NCI-H146 treated with DMSO at 0.1 percent for 48 hours (cell line): ENCODE data around the gene SMARCC2.
"Not testable (repeated sequence)": the region's sequence is repeated elsewhere in the genome, so short reads cannot be mapped to it uniquely, and the experiment has no call there.

ENCODE experiments used
- DNase-seq: peaks from one replicate; lab custom pipeline; 2025; ENCODE audit not compliant: unreplicated experiment; lab: John Stamatoyannopoulos, UW

SMARCC2 gene

DNA sequence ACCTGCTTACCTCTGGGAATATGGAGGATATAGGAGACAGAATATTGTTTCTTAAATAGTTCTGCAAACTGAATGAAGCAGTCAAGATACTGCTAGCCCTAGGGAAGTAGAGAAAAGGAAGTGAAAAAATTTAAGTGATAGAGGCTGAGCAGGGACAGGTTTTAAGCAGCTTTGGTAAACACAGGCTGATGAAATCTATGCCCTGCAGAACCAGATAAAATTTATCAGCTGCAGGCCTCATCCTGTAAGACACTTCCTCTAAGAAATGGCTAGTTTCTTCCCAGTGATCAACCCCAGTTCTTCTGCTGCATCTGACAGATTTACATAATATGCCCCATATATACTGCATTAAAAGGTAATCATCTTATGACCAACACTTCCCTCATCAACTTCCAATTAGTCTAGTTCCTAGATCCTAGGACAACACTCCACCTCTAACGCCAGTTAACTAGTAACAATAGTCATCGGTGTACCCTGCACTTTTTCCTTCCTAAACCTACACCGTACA is 62.5 kb downstream of the SMARCC2 start:
- DNase-seq: no peak

DNA sequence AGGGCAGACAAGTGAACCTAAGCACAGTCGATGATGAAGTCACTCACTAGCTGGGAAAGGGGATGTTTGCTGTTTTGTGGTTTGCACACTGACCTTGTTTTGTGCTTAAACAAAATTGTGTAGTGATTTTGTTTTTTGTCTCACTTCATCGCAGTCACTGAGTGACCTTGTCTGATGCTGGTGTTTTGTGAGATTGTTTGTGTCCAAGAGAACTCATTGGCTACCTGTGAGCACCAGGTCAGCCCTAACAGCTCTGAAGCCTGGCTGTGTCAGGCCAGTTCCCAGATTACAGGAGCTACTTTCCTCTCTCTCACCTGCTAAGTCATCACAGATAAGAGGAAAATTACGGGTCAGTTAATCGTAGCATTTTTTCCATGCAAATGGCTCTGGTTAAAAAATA is 65.2 kb downstream of the SMARCC2 start:
- DNase-seq: no peak

GRCh38 chr12:56122637-56123036 is 66.6 kb downstream of the SMARCC2 start:
- DNase-seq: peak; percentile 61

DNA sequence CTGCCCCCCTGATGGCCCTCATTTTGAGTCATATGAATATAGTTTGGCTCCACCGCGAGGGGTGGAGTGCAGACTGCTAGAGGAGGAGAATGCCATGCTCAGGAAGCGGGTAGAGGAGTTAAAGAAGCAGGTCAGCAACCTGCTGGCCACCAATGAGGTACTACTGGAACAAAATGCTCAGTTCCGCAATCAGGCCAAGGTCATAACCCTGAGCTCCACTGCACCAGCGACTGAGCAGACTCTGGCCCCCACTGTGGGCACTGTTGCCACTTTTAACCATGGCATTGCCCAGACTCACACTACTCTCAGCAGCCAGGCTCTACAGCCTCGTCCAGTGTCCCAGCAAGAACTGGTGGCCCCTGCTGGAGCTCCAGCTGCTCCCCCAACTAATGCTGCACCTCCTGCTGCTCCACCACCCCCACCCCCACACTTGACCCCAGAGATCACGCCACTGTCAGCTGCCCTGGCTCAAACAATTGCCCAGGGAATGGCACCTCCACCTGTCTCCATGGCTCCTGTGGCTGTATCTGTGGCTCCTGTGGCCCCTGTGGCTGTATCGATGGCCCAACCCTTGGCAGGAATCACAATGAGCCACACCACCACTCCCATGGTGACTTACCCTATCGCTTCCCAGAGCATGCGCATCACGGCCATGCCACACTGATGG is 67.9 kb downstream of the SMARCC2 start:
- DNase-seq: no peak

DNA sequence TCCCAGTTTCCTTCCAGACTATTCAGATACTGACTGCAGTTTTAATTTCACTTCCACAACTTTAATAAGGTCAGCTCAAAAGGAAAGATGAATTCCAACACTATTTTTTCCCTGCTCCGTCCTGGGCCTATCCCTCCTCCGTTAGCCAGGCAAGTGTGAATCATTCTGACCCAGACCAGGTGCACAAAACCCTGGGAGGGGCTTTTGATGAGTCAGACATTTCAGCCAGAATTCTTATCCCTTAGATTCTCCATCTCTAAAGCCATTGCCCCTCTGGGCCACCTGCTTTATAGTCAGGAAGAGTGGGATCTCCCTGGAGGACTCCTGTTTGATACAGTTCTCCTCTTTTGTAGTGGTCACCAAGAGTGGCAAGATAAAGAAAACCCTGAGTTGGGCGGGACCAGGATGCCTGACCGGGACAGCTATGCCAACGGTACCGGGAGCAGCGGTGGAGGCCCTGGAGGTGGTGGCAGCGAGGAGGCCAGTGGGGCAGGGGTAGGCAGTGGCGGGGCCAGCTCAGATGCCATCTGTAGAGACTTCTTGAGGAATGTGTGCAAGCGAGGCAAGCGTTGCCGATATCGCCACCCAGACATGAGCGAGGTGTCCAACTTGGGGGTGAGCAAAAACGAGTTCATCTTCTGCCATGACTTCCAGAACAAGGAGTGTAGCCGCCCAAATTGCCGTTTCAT is 69.0 kb downstream of the SMARCC2 start:
- DNase-seq: no peak

- DNase-seq: peak; percentile 86
Observed at GRCh38 chr12:56119361-56119796, 69.9 kb downstream of the SMARCC2 start.

- DNase-seq: no peak
Observed at GRCh38 chr12:56118688-56119357, 70.5 kb downstream of the SMARCC2 start.

- DNase-seq: peak; percentile 99
Observed at GRCh38 chr12:56117778-56118687, 71.2 kb downstream of the SMARCC2 start, which contains the start of gene ZC3H10. Gene ZC3H10, plus strand, starts transcription at chr12:56118266. Its CDS starts 2,297 bp downstream, at chr12:56120563.

- not testable (repeated sequence) for DNase-seq
Observed at GRCh38 chr12:56117082-56117706, 72.1 kb downstream of the SMARCC2 start.

DNA sequence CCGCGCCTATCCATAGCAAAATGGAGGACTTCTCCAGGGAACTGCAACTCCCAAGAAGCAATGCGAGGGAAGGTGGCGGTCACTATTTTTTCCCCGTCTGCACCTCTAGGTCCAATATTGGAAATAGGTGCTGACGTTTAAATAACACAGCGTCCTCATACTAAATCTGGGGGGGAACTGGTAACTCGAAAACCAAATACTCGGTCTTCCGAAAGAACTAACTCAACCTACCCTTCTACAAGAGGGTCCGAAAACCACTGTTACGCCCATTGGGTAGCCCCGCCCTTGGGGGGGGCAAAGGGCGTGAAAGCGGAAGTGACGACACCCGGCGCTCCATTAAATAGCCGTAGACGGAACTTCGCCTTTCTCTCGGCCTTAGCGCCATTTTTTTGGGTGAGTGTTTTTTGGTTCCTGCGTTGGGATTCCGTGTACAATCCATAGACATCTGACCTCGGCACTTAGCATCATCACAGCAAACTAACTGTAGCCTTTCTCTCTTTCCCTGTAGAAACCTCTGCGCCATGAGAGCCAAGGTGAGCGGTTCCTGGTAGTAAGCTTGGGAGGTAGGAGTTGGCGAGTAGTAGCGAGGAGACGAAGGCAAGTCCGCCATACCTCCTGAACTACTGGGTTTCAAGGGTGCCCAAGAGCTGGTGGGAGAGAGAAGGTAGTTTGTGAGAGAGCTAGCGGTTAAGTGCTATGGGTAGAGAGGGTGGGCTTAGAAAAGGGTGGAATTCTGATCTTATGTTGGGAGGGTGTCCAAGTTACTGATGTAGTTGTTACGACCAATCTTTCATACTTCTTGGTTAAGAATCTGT is 72.8 kb downstream of the SMARCC2 start, which contains the start of gene RPL41:
TSS of gene RPL41 (plus strand) at position 367 of the 815 bp plus-strand sequence.
- peak; percentile 96 for DNase-seq

- no peak for DNase-seq
Observed at GRCh38 chr12:56115329-56115728, 74.0 kb downstream of the SMARCC2 start.

DNA sequence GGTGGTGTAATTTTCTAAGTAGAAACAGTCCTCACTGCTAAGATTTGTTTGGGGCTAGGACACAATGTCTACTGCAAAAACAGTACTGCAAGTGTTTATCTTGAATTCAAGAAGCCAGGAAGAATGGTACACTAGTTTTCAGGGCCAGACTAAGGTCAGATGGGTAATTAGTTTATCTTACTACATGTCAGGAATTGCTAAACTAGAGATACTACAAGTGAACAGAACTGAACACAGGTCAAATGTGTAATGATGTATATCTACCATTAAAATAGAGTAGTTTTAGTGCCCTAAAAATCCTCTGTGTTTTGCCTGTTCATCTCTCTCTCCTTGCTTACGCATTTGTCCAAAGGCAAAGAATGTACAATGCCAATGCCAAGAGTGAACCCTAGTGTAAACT is 75.2 kb downstream of the SMARCC2 start:
- DNase-seq: no peak
